Mammary epithelial cell (primary cell): ENCODE measurements around the gene HPSE2.

Experiments
- EZH2 ChIP-seq: IDR thresholded peaks from 2 replicates; pipeline ENCODE4 v1.6.1; 2012; ENCODE audit warnings: low read length, inconsistent platforms, borderline replicate concordance
- TF ChIP-seq, protein P1 (sequence below), 2 donors: IDR thresholded peaks in 1 of 2; conservative IDR thresholded peaks in 1 of 2; 2 replicates each; pipeline ENCODE4 v1.5.1; 2011 to 2012; ENCODE audit warnings: inconsistent platforms in 2 of 2, low read length in 2 of 2, mild to moderate bottlenecking in 2 of 2, control low read depth in 1 of 2, low read depth in 1 of 2; ENCODE audit not compliant: insufficient read depth in 1 of 2; ENCODE audit errors: extremely low read depth in 1 of 2

DNA sequence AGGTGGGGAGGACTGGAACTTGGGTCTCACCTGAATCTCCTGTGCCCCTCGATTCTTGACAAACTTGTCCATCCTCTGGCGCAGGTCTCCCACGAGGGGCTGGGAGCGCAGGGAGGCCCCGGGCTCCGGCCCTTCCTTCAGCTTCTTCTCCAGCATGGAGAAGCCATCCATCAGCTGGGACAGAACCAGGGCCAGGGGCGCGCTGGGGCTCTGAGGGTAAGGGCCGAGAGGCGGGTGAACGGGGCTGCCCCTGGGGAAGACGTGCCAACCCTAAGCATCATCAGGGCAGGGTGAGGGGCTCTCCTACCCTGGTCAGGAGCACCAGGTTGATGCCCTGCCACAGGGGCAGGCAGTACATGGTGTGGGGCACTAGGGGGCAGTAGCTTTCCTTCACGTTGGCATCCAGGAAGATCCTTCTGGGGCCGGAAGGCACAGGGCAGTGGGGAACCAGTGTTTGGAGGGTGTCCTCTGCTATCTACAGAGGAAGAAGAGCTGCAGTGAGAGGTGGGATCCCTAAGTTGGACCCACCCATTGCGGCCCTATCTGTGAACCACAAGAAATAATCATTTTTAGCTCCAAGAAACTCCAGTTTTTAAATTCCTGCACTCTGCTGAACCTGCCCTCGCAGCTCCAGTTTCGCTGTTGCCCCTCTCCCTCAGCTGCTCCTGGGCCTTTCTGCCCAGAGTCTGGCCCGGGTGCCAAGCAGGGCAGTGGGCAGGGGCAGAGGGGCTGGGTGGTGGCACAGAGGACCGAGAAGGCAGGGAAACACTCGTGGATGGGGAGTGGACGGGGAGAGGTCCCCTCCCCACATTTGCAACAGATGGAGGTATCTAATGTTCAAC lies 809.9 kb downstream of the HPSE2 start:
- TF ChIP-seq, protein P1, sequence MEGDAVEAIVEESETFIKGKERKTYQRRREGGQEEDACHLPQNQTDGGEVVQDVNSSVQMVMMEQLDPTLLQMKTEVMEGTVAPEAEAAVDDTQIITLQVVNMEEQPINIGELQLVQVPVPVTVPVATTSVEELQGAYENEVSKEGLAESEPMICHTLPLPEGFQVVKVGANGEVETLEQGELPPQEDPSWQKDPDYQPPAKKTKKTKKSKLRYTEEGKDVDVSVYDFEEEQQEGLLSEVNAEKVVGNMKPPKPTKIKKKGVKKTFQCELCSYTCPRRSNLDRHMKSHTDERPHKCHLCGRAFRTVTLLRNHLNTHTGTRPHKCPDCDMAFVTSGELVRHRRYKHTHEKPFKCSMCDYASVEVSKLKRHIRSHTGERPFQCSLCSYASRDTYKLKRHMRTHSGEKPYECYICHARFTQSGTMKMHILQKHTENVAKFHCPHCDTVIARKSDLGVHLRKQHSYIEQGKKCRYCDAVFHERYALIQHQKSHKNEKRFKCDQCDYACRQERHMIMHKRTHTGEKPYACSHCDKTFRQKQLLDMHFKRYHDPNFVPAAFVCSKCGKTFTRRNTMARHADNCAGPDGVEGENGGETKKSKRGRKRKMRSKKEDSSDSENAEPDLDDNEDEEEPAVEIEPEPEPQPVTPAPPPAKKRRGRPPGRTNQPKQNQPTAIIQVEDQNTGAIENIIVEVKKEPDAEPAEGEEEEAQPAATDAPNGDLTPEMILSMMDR (conservative IDR thresholded peaks at IDR 0.05 in 1 of 2, IDR thresholded peaks at IDR 0.05 in 1 of 2; ENCODE audit: extremely low read depth in 1 of 2, insufficient read depth in 1 of 2, low read depth in 1 of 2, low read length in 2 of 2), result peak; percentile 88 to 93
- no peak for TF ChIP-seq EZH2
